ENCODE measurements around the gene CCR6. TPM values are rescaled to one million over a fixed set of nuclear protein-coding genes. Genes with fewer than 3 reads are reported as not detected.
"Not testable (repeated sequence)": the region's sequence is repeated elsewhere in the genome, so short reads cannot be mapped to it uniquely, and the experiment has no call there.

CCR6 gene
- total RNA-seq, 1 donor from 2014 or later = not detected

- not testable (repeated sequence) for DNase-seq (ENCODE audit: low read depth)
Measured at GRCh38 chr6:167168296-167168695, 45.4 kb downstream of the CCR6 start.

- not testable (repeated sequence) for DNase-seq (ENCODE audit: low read depth)
Measured at GRCh38 chr6:167169867-167170266, 47.0 kb downstream of the CCR6 start.

GRCh38 chr6:167171300-167171699, 48.4 kb downstream of the CCR6 start:
- DNase-seq (ENCODE audit: low read depth) = not testable (repeated sequence)

GRCh38 chr6:167172011-167172410, 49.1 kb downstream of the CCR6 start:
- not testable (repeated sequence) for DNase-seq (ENCODE audit: low read depth)

DNA sequence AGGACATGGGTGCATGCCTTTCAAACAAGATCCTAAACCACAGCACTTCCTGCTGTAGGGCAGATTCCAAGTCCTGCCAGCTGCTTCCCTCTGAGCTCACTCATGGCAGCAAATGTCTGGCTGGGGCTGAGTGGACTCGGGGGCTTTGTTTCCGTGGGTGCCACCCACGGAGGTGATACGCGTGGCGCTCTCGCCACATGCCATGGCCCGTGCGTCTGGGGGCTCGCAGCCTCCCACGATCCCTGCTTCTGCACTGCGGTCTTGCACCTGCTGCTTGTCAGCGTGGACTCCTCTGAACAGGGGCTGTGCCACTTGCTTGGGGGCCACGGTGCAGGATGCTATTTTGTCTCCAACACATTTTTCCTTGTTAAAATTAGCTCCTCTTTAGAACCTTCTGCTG, 54.4 kb downstream of the CCR6 start:
- DNase-seq (ENCODE audit: low read depth) = not testable (repeated sequence)

DNA sequence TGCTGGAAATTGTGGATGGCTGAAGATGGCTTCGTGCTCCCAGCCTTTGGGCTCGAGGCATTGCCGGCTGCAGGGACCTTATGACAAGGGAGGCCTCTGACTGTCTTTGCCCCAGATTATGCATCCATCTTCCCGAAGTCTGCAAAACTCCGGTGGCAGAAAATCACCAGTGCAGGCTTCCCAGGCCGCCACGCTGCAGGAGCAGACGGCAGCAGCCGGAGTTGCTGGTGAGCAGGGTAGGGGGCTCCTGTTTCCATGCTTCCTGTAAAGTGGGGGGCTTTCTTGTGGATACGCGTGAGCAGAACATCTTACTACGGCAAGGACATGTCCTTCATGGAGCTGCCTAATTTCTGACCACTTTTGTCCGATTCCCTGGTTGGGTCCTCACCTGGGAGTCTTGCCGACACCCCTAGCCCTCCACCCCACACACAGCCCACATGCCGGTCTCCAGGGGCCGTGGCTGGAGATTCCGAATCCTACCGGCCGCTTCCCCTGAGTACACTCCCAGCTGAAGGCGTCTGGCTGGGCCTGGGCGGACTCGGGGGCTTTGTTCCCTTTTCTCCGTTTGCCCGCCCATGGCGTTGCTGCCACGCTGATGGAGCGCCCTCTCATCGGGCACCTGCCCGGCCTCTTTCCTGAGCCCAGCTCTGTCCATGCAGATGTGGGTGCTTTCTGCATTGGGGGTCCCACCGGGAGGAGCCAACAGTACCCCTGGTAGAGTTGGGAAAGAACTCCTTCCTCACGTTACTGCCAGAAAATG, 56.2 kb downstream of the CCR6 start:
- not testable (repeated sequence) for DNase-seq (ENCODE audit: low read depth)

GRCh38 chr6:167180086-167180485, 57.2 kb downstream of the CCR6 start:
- not testable (repeated sequence) for DNase-seq (ENCODE audit: low read depth)

DNA sequence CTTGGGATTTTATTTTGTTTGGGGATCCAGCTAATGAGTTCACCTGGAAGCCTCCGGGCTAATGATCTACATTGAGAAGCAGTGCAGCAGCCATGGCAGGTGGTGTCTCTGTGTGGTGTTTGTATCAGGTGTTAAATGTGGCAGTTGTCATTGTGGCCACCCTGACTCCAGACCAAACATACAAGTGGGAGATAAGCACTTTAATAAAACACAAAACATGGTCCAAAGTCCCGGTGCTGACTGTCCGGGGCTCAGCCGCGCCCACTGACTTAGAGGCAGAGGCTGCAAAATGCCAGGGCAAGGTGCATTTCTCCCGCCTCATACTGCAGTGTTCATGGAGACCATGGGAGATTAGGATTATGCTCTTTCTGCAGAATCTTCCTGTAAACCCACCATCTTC, 58.5 kb downstream of the CCR6 start:
- not testable (repeated sequence) for DNase-seq (ENCODE audit: low read depth)

DNA sequence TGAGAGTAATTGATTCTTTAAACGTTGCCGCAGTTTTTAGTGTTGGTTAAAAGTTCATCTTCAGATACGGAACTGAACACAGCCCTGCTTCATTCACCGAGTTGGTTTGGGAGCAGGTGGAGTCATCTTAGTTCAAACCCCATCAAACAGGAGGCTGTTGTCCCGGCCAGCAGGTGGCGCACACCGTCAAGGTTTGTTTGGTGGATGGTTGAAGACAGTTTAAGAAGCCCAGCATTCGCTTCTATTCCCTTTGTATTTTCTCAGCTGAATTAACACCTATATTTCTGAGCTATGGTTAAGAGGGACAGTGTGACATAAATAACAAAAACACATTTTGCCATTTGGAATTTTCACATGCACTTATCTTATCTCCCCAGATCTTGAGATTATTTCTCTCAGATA, 60.0 kb downstream of the CCR6 start:
- not testable (repeated sequence) for DNase-seq (ENCODE audit: low read depth)

DNA sequence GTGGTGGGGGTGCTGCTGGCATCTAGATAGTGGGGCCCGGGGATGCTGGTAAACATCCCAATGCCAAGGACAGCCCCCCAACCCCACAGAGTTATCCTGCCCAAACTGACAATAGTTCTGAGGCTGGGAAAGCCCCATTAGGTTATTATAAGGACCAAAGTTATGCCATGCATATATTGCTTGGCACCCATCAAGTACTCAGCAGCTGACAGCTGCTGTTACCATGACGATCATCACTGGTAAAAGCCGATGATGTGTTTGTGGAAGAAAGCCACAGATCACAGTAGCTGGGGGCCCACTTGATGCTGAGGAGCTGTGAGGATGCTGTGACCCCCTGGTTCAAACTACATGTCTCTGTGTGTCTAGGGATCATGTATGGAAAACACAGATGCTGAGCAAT, 62.2 kb downstream of the CCR6 start:
- not testable (repeated sequence) for DNase-seq (ENCODE audit: low read depth)

GRCh38 chr6:167187275-167187674, 64.4 kb downstream of the CCR6 start:
- DNase-seq (ENCODE audit: low read depth) = not testable (repeated sequence)

Other genes starting within 250 kb of the CCR6 start
- gene RNASET2, start 166.5 kb upstream of the CCR6 start, total RNA-seq = 13.9 and 16.4 TPM in 2 replicates
- gene CEP43, start 123.7 kb upstream of the CCR6 start, total RNA-seq = 16.3 and 17.5 TPM in 2 replicates
- not detected in 2 replicates for gene GPR31, start 34.9 kb downstream of the CCR6 start, total RNA-seq
- not detected in 2 replicates for gene UNC93A, start 168.2 kb downstream of the CCR6 start, total RNA-seq
- not detected in 2 replicates for gene TTLL2, start 202.0 kb downstream of the CCR6 start, total RNA-seq